BLaER1 (cell line): ENCODE results near the gene SH3RF2.
"Not testable (repeated sequence)": the region's sequence is repeated elsewhere in the genome, so short reads cannot be mapped to it uniquely, and the experiment has no call there.

ENCODE experiments used
- H3K27ac ChIP-seq: shearing (Covaris generic); formaldehyde crosslinking; 2 replicates; pipeline ENCODE4 v1.8.1; 2022
- H3K27me3 ChIP-seq: shearing (Covaris generic); formaldehyde crosslinking; 2 replicates; pipeline ENCODE4 v1.8.1; 2022
- H3K36me3 ChIP-seq: shearing (Covaris generic); formaldehyde crosslinking; 2 replicates; pipeline ENCODE4 v1.8.1; 2022
- H3K4me1 ChIP-seq: shearing (Covaris generic); formaldehyde crosslinking; 2 replicates; pipeline ENCODE4 v1.8.1; 2022
- H3K4me2 ChIP-seq: shearing (Covaris generic); formaldehyde crosslinking; 2 replicates; pipeline ENCODE4 v1.8.1; 2022
- H3K4me3 ChIP-seq: shearing (Covaris generic); formaldehyde crosslinking; 2 replicates; pipeline ENCODE4 v1.8.1; 2022
- H3K9ac ChIP-seq: shearing (Covaris generic); formaldehyde crosslinking; 2 replicates; pipeline ENCODE4 v1.8.1; 2022
- H3K9me3 ChIP-seq: shearing (Covaris generic); formaldehyde crosslinking; 2 replicates; pipeline ENCODE4 v1.8.1; 2022
- H4K20me1 ChIP-seq: shearing (Covaris generic); formaldehyde crosslinking; 2 replicates; pipeline ENCODE4 v1.8.1; 2022
- Cebpa-rat ChIP-seq: shearing (Covaris generic); IDR thresholded peaks from 2 replicates; pipeline ENCODE4 v1.8.1; 2022

Gene SH3RF2

DNA sequence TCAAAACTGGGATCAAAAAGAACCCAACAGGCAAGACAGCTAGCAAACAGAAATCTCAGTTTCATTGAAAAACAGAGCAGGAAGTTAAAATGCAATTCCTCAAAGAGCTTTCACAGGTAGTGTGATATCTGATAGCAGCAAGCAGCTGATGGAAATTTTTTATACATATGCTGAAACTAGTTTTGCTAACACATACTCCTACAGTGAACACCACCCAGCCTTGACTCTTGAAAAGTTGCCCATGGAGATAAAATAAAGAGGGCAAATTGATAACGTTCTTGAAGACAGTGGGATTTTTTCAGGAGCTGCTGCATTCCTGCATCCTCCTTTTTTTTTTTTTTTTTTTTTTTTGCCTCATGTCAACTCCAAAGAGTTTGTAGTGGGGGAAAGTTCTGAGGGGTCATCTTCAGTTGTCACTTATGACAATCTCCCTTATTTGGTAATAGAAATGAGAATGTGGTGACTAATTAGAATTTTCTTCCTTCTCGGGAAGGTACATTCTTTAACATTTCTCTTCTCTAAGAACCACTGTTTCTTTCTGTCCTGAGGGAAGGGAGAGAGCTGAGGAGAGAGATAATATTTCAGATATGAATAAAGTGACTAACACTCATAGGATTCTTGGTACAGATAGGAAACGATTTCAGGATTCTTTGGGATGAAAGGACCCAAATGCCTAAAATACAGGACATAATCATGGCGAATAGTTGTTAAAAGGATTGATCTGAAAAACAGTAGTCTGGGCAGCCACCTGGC is 24.6 kb downstream of the SH3RF2 start:
- Histone ChIP-seq H3K4me2 (no peak overlapping the region), H3K27ac (no peak overlapping the region), H3K9ac (no peak overlapping the region)

DNA sequence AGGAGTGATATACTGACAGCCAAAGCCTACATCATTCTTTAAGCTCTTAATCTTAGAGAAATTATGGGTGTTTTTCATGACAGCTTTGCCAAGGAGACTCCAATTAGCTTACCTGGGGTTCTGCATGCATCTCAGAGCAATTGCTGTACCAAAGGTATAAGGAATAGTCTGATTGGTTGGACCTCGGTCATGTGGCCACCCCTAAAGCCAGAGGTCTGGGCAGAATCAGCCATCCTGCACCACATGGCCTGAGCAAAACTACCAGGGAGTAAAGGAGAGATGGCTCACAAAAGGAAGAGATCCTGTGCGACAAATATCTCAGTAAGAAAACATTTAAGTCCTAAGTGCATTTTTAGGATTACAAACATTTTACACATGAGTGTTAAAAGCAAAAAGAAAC is 25.6 kb downstream of the SH3RF2 start:
- no peaks in the 10 kb centered on the region for H3K4me1 ChIP-seq
- H4K20me1 ChIP-seq = no peaks in the 10 kb centered on the region
- no peak overlapping the region for H3K4me2 ChIP-seq
- no peaks in the 10 kb centered on the region for H3K36me3 ChIP-seq
- no peaks in the 10 kb centered on the region for H3K27me3 ChIP-seq
- H3K4me3 ChIP-seq = no peak overlapping the region
- no peak overlapping the region for H3K27ac ChIP-seq
- H3K9ac ChIP-seq = no peak overlapping the region
- no peak for TF ChIP-seq Cebpa-rat
- no peaks in the 10 kb centered on the region for H3K9me3 ChIP-seq

More for the DNA sequence above, 24.6 kb downstream of the SH3RF2 start:
- Histone ChIP-seq H3K36me3 (no peaks in the 10 kb centered on the region), H3K4me1 (no peaks in the 10 kb centered on the region), H3K4me3 (no peak overlapping the region), H3K9me3 (no peaks in the 10 kb centered on the region), H4K20me1 (no peaks in the 10 kb centered on the region), H3K27me3 (no peaks in the 10 kb centered on the region)
- TF ChIP-seq Cebpa-rat = no peak

DNA sequence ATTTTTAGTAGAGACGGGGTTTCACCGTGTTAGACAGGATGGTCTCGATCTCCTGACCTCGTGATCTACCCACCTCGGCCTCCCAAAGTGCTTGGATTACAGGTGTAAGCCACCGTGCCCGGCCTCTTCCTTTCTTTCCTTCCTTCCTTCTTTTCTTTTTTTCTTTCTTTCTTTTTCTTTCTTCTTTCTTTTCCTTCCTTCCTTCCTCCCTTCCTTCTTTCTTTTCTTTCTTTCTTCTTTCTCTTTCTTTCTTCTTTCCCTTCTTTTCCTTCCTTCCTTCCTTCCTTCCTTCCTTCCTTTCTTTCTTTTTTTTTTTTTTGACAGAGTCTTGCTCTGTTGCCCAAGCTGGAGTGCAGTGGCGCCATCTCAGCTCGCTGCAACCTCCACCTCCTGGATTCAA is 27.6 kb downstream of the SH3RF2 start:
- H3K9me3 ChIP-seq, H3K4me1 ChIP-seq, H3K36me3 ChIP-seq, H3K4me2 ChIP-seq, H3K27ac ChIP-seq, H3K4me3 ChIP-seq, H3K27me3 ChIP-seq, H4K20me1 ChIP-seq, H3K9ac ChIP-seq: not testable (repeated sequence)

DNA sequence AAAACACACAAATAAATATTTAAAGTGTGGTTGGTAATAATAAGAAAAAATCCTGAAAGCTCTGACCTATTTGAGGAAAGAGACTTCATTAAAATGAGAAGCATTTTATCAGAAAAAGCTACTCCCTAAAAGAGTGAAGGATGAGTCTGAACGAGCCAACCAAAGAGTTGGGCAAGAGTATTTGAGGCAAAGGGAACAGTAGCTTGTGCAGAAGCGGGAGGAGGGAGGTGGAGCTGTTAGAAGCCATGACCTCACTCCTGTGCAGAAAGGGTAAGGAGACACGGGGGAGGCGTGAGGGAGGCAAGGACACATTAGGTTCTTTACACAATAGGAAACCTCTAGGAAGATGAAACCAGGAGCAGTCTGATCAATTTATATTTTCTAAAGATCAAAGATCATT is 29.4 kb downstream of the SH3RF2 start:
- no peaks in the 10 kb centered on the region for H3K27me3 ChIP-seq
- no peaks in the 10 kb centered on the region for H3K4me1 ChIP-seq
- no peak for TF ChIP-seq Cebpa-rat
- H3K9ac ChIP-seq = no peak overlapping the region
- H3K9me3 ChIP-seq = no peaks in the 10 kb centered on the region
- no peaks in the 10 kb centered on the region for H4K20me1 ChIP-seq
- H3K4me3 ChIP-seq = no peak overlapping the region
- H3K27ac ChIP-seq = no peak overlapping the region
- H3K36me3 ChIP-seq = no peaks in the 10 kb centered on the region
- H3K4me2 ChIP-seq = no peak overlapping the region

DNA sequence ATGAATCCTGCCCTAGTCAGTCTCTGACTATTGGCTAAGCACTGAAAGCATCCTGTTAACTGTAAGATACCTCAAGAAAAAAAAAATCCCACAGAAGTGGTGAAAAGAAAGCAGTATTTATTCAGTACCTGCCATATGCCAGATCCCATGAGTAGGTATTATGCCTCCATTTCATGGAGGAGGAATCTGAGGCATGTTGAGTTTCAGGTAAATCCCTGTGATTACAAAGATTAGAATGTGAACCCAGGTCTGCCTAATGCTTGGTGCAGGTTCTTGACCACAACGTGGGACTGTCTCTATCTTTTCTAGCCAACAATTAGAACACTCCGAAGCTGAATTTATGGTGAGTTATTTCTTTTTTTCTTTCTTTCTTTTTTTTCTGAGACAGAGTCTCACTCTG is 30.9 kb downstream of the SH3RF2 start:
- H3K9me3 ChIP-seq = no peaks in the 10 kb centered on the region
- H3K9ac ChIP-seq = no peak overlapping the region
- H3K27ac ChIP-seq = no peak overlapping the region
- H3K4me2 ChIP-seq = no peak overlapping the region
- H3K27me3 ChIP-seq = no peaks in the 10 kb centered on the region
- TF ChIP-seq Cebpa-rat = no peak
- H3K4me1 ChIP-seq = no peaks in the 10 kb centered on the region
- H3K36me3 ChIP-seq = no peaks in the 10 kb centered on the region
- no peak overlapping the region for H3K4me3 ChIP-seq
- no peaks in the 10 kb centered on the region for H4K20me1 ChIP-seq

DNA sequence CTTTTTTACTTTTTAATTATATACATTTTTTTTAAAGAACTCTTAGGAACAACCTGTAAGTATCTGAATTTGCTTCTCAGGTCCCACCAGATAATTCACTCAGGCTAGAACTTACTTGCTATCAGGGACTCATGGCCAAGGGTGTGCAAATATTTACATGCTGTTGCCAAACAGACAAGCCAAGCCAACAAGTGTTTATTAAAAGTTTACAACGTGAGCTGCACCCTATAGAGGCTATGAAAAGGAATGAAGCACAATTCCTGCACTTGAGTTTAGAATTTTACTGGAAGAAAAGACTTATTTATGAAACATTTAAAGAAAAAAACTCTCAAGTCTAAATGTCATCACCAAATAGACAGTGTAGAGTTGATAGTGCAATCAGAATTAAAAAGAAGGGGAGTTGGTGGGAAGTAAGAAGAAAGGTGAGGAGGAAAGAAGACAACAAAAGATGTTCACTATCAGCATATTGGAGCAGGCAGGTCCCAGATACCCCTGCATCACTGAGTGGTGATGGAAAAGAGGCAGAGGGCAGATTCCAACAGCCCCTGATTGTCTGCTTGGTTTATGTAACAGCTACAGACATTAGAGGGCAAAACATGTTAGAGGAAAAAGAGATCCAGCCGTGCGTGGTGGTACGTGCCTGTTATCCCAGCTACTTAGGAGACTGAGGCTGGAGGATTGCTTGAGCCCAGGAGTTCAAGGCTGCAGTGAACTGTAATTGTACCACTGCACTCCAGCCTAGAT is 32.8 kb downstream of the SH3RF2 start:
- H3K4me1 ChIP-seq = no peaks in the 10 kb centered on the region
- no peak for TF ChIP-seq Cebpa-rat
- no peaks in the 10 kb centered on the region for H3K36me3 ChIP-seq
- no peak overlapping the region for H3K9ac ChIP-seq
- H3K4me3 ChIP-seq = no peak overlapping the region
- no peaks in the 10 kb centered on the region for H3K27me3 ChIP-seq
- no peak overlapping the region for H3K27ac ChIP-seq
- H3K9me3 ChIP-seq = no peaks in the 10 kb centered on the region
- H4K20me1 ChIP-seq = no peaks in the 10 kb centered on the region
- H3K4me2 ChIP-seq = no peak overlapping the region

DNA sequence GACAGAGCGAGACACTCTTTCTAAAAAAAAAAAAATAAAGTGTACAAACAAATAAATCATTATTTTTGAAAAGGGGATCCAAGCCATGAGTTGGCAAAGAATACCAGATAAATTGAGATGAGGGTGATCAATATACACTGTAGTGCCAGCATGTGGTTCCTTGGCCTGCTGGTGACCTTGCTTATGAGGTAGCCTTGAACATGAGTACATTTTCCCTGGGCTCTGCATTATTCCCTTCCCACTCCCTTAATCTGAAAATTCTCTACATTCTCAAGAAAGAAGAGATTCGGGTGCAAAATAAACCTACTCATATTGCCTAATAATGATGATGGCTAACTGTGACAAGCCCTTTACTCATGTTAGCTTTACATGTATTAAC is 33.3 kb downstream of the SH3RF2 start:
- no peak overlapping the region for H3K9ac ChIP-seq
- no peak overlapping the region for H3K4me3 ChIP-seq
- H3K27me3 ChIP-seq = no peaks in the 10 kb centered on the region
- no peaks in the 10 kb centered on the region for H4K20me1 ChIP-seq
- TF ChIP-seq Cebpa-rat = no peak
- no peaks in the 10 kb centered on the region for H3K36me3 ChIP-seq
- no peak overlapping the region for H3K27ac ChIP-seq
- no peaks in the 10 kb centered on the region for H3K4me1 ChIP-seq
- H3K9me3 ChIP-seq = no peaks in the 10 kb centered on the region
- no peak overlapping the region for H3K4me2 ChIP-seq

DNA sequence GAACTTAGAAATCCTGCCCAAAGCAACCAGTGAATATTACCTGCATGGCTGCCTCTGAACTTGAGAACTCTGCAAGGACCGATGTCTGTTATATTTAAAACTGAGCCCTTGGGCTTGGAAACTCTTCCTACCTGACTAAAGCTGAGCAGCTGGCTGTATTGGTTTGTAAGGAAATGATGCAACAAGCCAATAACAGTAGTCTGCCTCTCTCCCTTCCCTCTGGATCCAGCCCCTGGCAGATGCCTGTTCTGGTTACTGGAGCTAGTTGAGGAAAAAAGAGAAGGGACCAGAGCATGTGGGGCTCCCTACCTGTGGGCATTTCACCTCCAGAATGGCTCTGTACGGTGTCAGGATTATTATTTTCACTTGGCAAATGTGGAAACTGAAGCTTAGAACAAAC is 34.7 kb downstream of the SH3RF2 start:
- no peaks in the 10 kb centered on the region for H3K36me3 ChIP-seq
- no peaks in the 10 kb centered on the region for H3K9me3 ChIP-seq
- H3K4me1 ChIP-seq = no peaks in the 10 kb centered on the region
- no peak overlapping the region for H3K9ac ChIP-seq
- H4K20me1 ChIP-seq = no peaks in the 10 kb centered on the region
- no peak for TF ChIP-seq Cebpa-rat
- H3K27ac ChIP-seq = no peak overlapping the region
- H3K4me3 ChIP-seq = no peak overlapping the region
- no peaks in the 10 kb centered on the region for H3K27me3 ChIP-seq
- no peak overlapping the region for H3K4me2 ChIP-seq

DNA sequence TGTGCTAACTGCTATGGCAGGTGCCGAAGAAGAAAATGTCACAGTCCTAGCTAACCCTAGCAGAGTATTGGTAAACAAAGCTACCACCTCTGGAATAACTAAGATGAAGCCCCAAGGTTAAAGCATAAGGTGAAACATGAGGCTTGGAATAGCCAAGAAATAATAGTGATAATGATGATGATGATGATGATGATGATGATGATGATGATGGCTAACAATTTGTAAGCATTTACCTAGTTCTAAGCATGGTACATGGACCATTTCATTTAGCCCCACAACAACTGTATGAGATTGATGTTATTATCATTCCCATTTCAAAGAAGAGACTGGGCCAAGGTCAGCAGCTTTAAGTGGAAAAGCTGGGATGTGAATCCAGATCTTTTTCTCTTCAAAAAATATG is 35.3 kb downstream of the SH3RF2 start:
- H3K4me2 ChIP-seq = no peak overlapping the region
- no peaks in the 10 kb centered on the region for H3K4me1 ChIP-seq
- H3K36me3 ChIP-seq = no peaks in the 10 kb centered on the region
- H3K4me3 ChIP-seq = no peak overlapping the region
- H3K9me3 ChIP-seq = no peaks in the 10 kb centered on the region
- TF ChIP-seq Cebpa-rat = no peak
- no peaks in the 10 kb centered on the region for H3K27me3 ChIP-seq
- H3K27ac ChIP-seq = no peak overlapping the region
- H3K9ac ChIP-seq = no peak overlapping the region
- H4K20me1 ChIP-seq = no peaks in the 10 kb centered on the region

DNA sequence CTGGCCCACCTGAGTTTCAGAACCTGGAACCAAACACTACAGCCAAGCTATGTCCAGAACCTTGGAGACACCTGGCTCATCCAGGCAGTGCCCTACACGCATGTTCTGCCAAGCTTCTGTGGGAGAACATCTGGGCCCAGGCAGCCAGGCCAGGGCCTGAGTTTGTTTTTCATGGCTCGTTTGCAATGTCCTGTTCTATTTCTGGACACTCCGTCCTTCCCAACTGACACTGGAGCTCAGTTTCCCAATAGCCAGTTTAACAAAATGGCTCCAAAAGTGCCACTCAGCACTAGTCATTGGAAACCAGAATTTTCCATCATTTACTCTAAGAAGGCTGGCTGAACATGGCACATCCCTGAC is 38.6 kb downstream of the SH3RF2 start:
- Histone ChIP-seq H3K36me3 (no peaks in the 10 kb centered on the region), H3K4me3 (no peak overlapping the region), H3K9ac (no peak overlapping the region), H3K27me3 (no peaks in the 10 kb centered on the region), H3K4me1 (no peaks in the 10 kb centered on the region), H3K9me3 (no peaks in the 10 kb centered on the region), H3K27ac (no peak overlapping the region), H4K20me1 (no peaks in the 10 kb centered on the region), H3K4me2 (no peak overlapping the region)
- no peak for TF ChIP-seq Cebpa-rat
